WTC11 (cell line): ENCODE measurements around the gene MYBPC2. TPM values are rescaled to one million over a fixed set of nuclear protein-coding genes. Genes with fewer than 3 reads are reported as not detected.

Source experiments
- ATAC-seq: fragments of 200-7000 bp; cut with Tn5 transposase; 2 replicates; pipeline ENCODE4 v1.10.0; 2021; ENCODE audit warnings: mild to moderate bottlenecking, moderate library complexity
- CTCF ChIA-PET: fragments of 300-600 bp; sonication (Branson Sonifier 250); formaldehyde crosslinking; loops from one replicate; lab custom pipeline; 2021; ENCODE audit warnings: antibody characterized with exemption; lab: Charles Lee
- POLR2A ChIA-PET: fragments of 350-600 bp; sonication (Branson Sonifier 250); formaldehyde crosslinking; loops from one replicate; lab custom pipeline; 2021; ENCODE audit warnings: antibody characterized with exemption; lab: Charles Lee
- DNase-seq: peaks from one replicate; pipeline ENCODE4 v3.0.0; 2021; ENCODE audit warnings: low spot score
- H3K27ac Mint-ChIP-seq: 2 replicates; pipeline ENCODE4 v1.8.0; 2021; ENCODE audit warnings: mixed read lengths
- H3K27me3 Mint-ChIP-seq: 2 replicates; pipeline ENCODE4 v1.8.0; 2021; ENCODE audit warnings: low read depth, mild to moderate bottlenecking, moderate library complexity, mixed read lengths
- H3K36me3 Mint-ChIP-seq: 2 replicates; pipeline ENCODE4 v1.8.0; 2021; ENCODE audit warnings: mixed read lengths
- H3K4me1 Mint-ChIP-seq: 2 replicates; pipeline ENCODE4 v1.8.0; 2022; ENCODE audit warnings: mixed read lengths
- H3K4me3 Mint-ChIP-seq: 2 replicates; pipeline ENCODE4 v1.8.0; 2021; ENCODE audit warnings: mild to moderate bottlenecking, moderate library complexity, mixed read lengths
- H3K9me3 Mint-ChIP-seq: 2 replicates; pipeline ENCODE4 v1.8.0; 2021; ENCODE audit warnings: mixed read lengths
- ATF1 ChIP-seq: sonication (generic); formaldehyde crosslinking; IDR thresholded peaks from 2 replicates; pipeline ENCODE4 v1.8.1; 2023; ENCODE audit warnings: mild to moderate bottlenecking, moderate library complexity, missing genetic modification reagents
- ATF6 ChIP-seq: sonication (generic); formaldehyde crosslinking; IDR thresholded peaks from 2 replicates; pipeline ENCODE4 v1.8.1; 2023; ENCODE audit warnings: mild to moderate bottlenecking, missing genetic modification reagents
- CREB1 ChIP-seq: sonication (generic); formaldehyde crosslinking; IDR thresholded peaks from 2 replicates; pipeline ENCODE4 v1.8.0; 2023; ENCODE audit warnings: mild to moderate bottlenecking, missing genetic modification reagents
- CREM ChIP-seq: sonication (generic); formaldehyde crosslinking; IDR thresholded peaks from 2 replicates; pipeline ENCODE4 v1.8.1; 2022; ENCODE audit warnings: mild to moderate bottlenecking, missing genetic modification reagents, moderate library complexity
- CTCF ChIP-seq: fragments of 200-600 bp; IDR thresholded peaks from 2 replicates; pipeline ENCODE4 v1.8.0; 2022; ENCODE audit warnings: antibody characterized with exemption
- EMX1 ChIP-seq: fragments of 250-450 bp; sonication (Bioruptor Pico); IDR thresholded peaks from 2 replicates; pipeline ENCODE4 v1.8.0; 2021; ENCODE audit warnings: mild to moderate bottlenecking
- FOXP4 ChIP-seq: sonication (generic); formaldehyde crosslinking; IDR thresholded peaks from 2 replicates; pipeline ENCODE4 v1.8.0; 2022; ENCODE audit warnings: mild to moderate bottlenecking, missing genetic modification reagents
- GRHL2 ChIP-seq: fragments of 250-450 bp; sonication (Bioruptor Pico); IDR thresholded peaks from 2 replicates; pipeline ENCODE4 v1.8.0; 2022; ENCODE audit warnings: mild to moderate bottlenecking, moderate library complexity; ENCODE audit not compliant: insufficient replicate concordance, severe bottlenecking
- IRF1 ChIP-seq: sonication (generic); formaldehyde crosslinking; IDR thresholded peaks from 2 replicates; pipeline ENCODE4 v1.8.0; 2023; ENCODE audit warnings: missing genetic modification reagents
- KAT7 ChIP-seq: sonication (generic); formaldehyde crosslinking; IDR thresholded peaks from 2 replicates; pipeline ENCODE4 v1.8.1; 2023; ENCODE audit warnings: missing genetic modification reagents, mild to moderate bottlenecking, borderline replicate concordance
- MXD4 ChIP-seq: fragments of 250-450 bp; sonication (Bioruptor Pico); IDR thresholded peaks from 2 replicates; pipeline ENCODE4 v1.8.0; 2021; ENCODE audit warnings: mild to moderate bottlenecking, moderate library complexity, borderline replicate concordance
- MYBL2 ChIP-seq: sonication (generic); formaldehyde crosslinking; IDR thresholded peaks from 2 replicates; pipeline ENCODE4 v1.8.1; 2023; ENCODE audit warnings: mild to moderate bottlenecking, moderate library complexity, missing genetic modification reagents
- OVOL2 ChIP-seq: fragments of 250-450 bp; sonication (Bioruptor Pico); IDR thresholded peaks from 2 replicates; pipeline ENCODE4 v1.9.0; 2021; ENCODE audit warnings: mild to moderate bottlenecking, borderline replicate concordance
- PRDM15 ChIP-seq: sonication (generic); formaldehyde crosslinking; IDR thresholded peaks from 2 replicates; pipeline ENCODE4 v1.8.0; 2022; ENCODE audit warnings: missing genetic modification reagents
- PRRX2 ChIP-seq: fragments of 250-450 bp; sonication (Bioruptor Pico); IDR thresholded peaks from 2 replicates; pipeline ENCODE4 v1.8.0; 2021; ENCODE audit warnings: mild to moderate bottlenecking
- RELA ChIP-seq: sonication (generic); formaldehyde crosslinking; IDR thresholded peaks from 2 replicates; pipeline ENCODE4 v1.8.1; 2022; ENCODE audit warnings: missing genetic modification reagents, mild to moderate bottlenecking, borderline replicate concordance
- RORB ChIP-seq: fragments of 250-450 bp; sonication (Bioruptor Pico); IDR thresholded peaks from 2 replicates; pipeline ENCODE4 v1.9.0; 2021; ENCODE audit warnings: mild to moderate bottlenecking
- SMAD3 ChIP-seq: sonication (generic); formaldehyde crosslinking; IDR thresholded peaks from 2 replicates; pipeline ENCODE4 v1.8.0; 2022; ENCODE audit warnings: missing genetic modification reagents, mild to moderate bottlenecking, borderline replicate concordance
- TEAD1 ChIP-seq: sonication (generic); formaldehyde crosslinking; IDR thresholded peaks from 2 replicates; pipeline ENCODE4 v1.8.0; 2022; ENCODE audit warnings: mild to moderate bottlenecking, missing genetic modification reagents
- USF1 ChIP-seq: sonication (generic); formaldehyde crosslinking; IDR thresholded peaks from 2 replicates; pipeline ENCODE4 v1.8.0; 2022; ENCODE audit warnings: mild to moderate bottlenecking, missing genetic modification reagents
- ZNF317 ChIP-seq: sonication (generic); formaldehyde crosslinking; IDR thresholded peaks from 2 replicates; pipeline ENCODE4 v1.8.1; 2023; ENCODE audit warnings: low read depth, mild to moderate bottlenecking, moderate library complexity, missing genetic modification reagents, borderline replicate concordance
- ZNF671 ChIP-seq: fragments of 250-450 bp; sonication (Bioruptor Pico); IDR thresholded peaks from 2 replicates; pipeline ENCODE4 v1.8.0; 2021; ENCODE audit warnings: mild to moderate bottlenecking
- total RNA-seq: library from RNA; stranded (reverse); gene quantifications from 3 replicates; pipeline ENCODE4 v1.2.3, GENCODE V29; 2021

MYBPC2 gene
- total RNA-seq, 1 experiment from 2014 or later: 2.6 TPM

GRCh38 chr19:50482271-50482855, 49.7 kb downstream of the MYBPC2 start:
- no peak overlapping the region for H3K27ac Mint-ChIP-seq
- H3K27me3 Mint-ChIP-seq: peaks cover 25% of the 10 kb centered on the region
- peaks cover 53% of the 10 kb centered on the region for H3K36me3 Mint-ChIP-seq
- CTCF ChIA-PET: no interaction called here
- peaks cover 10% of the 10 kb centered on the region for H3K4me1 Mint-ChIP-seq
- H3K4me3 Mint-ChIP-seq: no peak overlapping the region
- ATAC-seq (no peak), DNase-seq (no peak)
- TF ChIP-seq CREM (no peak), KAT7 (CRISPR knock-in tag) (no peak), ZNF317 (no peak), MXD4 (no peak), CTCF (no peak), ATF1 (CRISPR knock-in tag) (no peak), PRDM15 (CRISPR knock-in tag) (no peak), OVOL2 (CRISPR knock-in tag) (no peak), RORB (CRISPR knock-in tag) (no peak), MYBL2 (CRISPR knock-in tag) (no peak), EMX1 (CRISPR knock-in tag) (no peak), CREB1 (CRISPR knock-in tag) (no peak), ZNF671 (no peak), RELA (CRISPR knock-in tag) (no peak)
- POLR2A ChIA-PET: no interaction called here
- peaks cover 28% of the 10 kb centered on the region for H3K9me3 Mint-ChIP-seq

- Mint-ChIP-seq H3K27me3 (peaks cover 31% of the 10 kb centered on the region), H3K27ac (no peak overlapping the region), H3K9me3 (peaks cover 23% of the 10 kb centered on the region), H3K4me1 (peaks cover 7% of the 10 kb centered on the region), H3K36me3 (peaks cover 48% of the 10 kb centered on the region), H3K4me3 (no peak overlapping the region)
- no peak for DNase-seq
- ChIA-PET POLR2A (no interaction called here), CTCF (interaction anchor here (0.9 kb wide), 1 partner anchor 55 kb away, joined by 4 read pairs; no protein-coding TSS in a partner anchor)
- ATAC-seq: no peak
- no peak for TF ChIP-seq TEAD1 (CRISPR knock-in tag)
Observed at GRCh38 chr19:50482916-50483315, 50.2 kb downstream of the MYBPC2 start.

- Mint-ChIP-seq H3K9me3 (peaks cover 24% of the 10 kb centered on the region), H3K36me3 (peaks cover 37% of the 10 kb centered on the region), H3K4me1 (peaks cover 21% of the 10 kb centered on the region), H3K27me3 (peaks cover 56% of the 10 kb centered on the region), H3K4me3 (no peak overlapping the region), H3K27ac (no peak overlapping the region)
- DNase-seq: no peak
- CTCF ChIA-PET: interaction anchor here (1.1 to 1.6 kb wide), 2 partner anchors 15 to 25 kb away, joined by 3 to 4 read pairs; no protein-coding TSS in a partner anchor
- POLR2A ChIA-PET: no interaction called here
- ATAC-seq: no peak
- no peak for TF ChIP-seq GRHL2 (CRISPR knock-in tag)
- TF ChIP-seq SMAD3 (CRISPR knock-in tag): no peak
- no peak for TF ChIP-seq FOXP4
- TF ChIP-seq PRRX2 (CRISPR knock-in tag): no peak
- TF ChIP-seq ATF6 (CRISPR knock-in tag): no peak
- no peak for TF ChIP-seq USF1 (CRISPR knock-in tag)
- TF ChIP-seq IRF1 (CRISPR knock-in tag): no peak
Observed at GRCh38 chr19:50485284-50485955, 52.7 kb downstream of the MYBPC2 start.
